NOMO-1 treated with DMSO at 0.1 percent for 48 hours (cell line): ENCODE data around the gene TBX4.

Experiments used
- DNase-seq: peaks from one replicate; lab custom pipeline; 2025; ENCODE audit not compliant: unreplicated experiment; lab: John Stamatoyannopoulos, UW

TBX4 gene

DNA sequence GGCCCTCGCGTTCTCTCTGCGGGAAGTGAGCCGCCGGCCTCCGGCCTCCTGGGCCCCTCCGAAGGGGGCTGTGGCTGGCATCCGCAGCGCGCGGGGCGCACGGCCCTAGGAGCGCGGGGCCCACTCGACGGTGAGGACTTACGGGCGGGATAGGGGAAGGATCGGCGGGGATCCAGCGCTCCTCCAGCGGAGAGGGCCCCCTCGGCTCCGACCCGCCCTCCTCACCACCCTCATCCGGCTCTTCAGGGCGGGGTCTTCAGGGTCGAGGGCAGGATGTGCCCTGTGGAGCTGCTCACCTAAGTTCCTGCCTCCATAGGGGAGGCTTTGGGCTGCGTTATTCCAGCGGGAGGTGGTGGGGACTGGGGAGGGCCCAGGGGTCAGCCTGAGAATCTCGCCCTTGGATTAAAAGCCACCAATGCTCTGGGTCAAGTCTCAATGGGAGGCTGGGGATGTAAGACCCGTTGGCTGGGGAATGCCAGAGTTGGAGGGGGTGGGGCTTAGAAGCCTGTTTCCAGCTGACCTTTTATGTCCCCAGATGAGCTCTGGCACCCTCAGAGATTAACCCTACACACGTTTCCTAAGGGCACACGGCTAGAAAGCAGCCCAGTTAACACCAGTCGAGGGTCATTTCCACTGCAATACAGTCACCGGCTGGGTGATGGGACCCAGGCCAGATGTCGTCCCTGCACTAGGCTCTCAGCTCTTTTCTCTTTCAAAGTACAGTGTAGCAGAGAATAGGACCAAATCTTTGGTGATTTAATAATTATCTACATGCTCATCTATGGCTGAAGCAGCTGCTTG lies 39.2 kb upstream of the TBX4 start:
- DNase-seq = no peak

DNA sequence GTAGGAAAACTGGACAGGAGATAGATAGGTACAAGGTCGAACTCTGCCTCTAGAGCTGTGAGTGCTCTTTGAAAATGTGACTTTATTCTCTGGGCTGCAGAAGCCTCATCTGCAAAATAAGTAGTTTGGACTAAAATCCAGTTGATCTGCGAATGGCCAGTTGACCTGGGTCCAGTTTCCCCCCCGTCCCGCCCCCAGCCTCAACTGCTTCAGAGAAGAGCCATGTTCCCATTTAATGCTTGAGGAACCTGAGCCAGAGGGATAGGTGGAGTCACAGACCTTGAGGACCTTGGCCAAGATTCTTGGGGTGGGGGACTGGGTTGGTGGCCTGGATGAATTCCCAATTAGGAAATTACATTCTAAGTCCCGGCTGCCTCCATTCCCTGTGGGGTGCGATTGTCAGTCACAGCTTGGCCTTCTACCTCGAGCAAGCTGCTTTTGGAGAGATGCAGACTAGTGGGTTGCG lies 38.5 kb upstream of the TBX4 start:
- DNase-seq = no peak

DNA sequence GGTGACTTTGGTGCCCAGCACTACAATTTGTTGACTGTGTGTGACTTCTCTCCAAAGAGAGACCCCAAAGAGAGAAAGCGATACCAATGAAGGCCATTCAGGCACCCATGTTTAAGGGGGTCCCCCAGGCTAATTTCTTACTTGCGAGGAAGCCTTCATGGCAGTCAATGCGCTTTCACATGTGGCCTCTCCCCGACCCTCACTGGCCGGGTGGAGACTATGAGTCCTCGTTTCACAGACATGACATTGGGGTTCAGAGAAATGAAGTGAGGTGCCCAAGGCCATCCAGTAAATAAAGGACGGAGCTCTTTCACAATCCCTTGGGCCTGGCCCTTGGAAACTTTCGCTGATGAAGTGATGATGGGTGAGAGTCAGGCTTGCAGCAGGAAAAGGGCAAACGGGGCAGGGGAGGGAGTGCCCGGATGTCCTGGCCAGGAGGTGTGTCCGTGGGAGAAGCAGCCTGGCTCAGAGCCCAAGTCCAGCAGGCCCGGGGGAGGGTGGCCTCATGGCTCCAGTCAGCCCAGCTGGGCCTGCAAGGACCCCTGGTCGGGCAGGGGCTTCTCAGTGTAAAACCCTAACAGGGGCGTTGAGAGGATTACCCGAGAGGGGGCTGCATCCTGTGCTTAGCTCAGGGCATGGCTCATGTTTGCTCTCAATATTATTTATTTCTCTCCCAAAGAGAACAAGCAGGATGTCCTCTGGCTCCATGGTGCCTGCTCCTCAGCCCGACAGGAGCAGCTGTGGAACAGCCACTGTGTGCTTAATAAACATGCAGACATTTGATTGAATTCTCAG lies 37.9 kb upstream of the TBX4 start:
- no peak for DNase-seq

DNA sequence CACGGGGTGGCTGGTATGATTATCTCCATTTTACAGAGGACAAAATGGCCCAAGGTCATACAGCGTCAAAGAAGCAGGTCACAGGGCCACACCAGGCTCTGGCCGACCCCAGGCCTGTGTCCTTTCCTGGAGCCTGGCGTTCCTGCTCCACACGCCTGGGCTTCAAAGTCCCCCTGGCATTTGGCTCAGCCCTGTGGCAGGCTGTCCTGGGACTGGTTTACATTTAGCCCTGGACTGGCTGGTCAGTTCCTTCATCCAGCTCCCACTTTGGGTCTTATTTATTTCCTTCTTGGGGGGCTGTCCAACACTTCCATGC lies 37.3 kb upstream of the TBX4 start:
- DNase-seq = no peak

DNA sequence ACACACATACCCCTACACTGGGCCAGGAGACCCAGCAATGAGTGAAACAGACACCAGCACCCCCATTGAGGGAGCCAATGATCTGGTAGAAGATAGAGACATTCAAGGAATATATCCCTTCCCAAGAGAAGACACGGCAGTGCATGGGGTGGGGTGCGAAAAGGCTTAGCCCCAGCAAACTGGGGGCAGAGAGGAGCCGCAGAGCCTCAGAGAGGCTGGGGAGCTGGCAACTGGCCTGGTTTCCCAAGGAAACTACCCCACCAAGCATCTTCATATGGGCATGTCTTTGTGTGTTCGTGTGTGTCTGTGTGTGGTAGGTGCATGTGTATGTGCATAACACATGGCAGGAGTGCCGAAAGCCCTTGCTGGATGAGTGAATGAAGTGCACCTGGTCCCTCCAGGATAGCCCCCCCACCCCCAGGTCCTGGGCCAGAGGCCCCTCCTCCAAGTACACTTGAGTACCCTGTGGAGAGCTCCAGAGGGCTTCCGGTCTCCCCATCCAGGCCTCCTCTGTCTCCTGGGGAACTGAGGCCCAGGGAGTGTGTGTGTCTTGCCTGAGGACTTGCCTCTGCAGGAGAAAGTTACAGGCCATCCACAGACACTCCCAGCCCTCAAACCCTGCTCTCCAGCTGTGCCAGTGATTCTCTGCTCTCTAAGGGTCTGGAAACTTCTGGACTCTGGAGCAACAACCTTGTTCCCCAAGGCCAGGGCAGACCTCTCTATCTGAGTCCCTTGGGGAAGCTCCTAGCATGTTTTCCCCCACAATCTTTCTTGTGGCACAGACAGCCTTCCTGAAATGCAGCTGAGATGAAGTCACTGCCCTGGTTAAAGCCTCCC lies 36.6 kb upstream of the TBX4 start:
- no peak for DNase-seq

DNA sequence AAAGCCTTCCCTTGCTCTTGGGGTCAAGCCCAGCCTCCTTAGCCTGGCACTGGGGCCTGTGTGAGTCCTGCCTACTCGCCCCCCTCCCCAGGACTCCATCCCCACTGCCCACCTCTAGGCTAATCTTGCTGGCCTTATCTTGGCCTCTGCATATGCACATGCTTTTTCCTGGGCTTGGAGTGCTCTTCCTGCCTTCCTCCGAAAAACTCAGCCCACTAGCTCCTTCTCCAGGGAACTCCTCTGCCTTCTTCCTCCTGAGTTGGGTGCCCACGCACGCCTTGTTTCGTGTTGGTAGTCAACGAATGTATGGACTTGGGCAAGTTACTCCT lies 36.0 kb upstream of the TBX4 start:
- no peak for DNase-seq

DNA sequence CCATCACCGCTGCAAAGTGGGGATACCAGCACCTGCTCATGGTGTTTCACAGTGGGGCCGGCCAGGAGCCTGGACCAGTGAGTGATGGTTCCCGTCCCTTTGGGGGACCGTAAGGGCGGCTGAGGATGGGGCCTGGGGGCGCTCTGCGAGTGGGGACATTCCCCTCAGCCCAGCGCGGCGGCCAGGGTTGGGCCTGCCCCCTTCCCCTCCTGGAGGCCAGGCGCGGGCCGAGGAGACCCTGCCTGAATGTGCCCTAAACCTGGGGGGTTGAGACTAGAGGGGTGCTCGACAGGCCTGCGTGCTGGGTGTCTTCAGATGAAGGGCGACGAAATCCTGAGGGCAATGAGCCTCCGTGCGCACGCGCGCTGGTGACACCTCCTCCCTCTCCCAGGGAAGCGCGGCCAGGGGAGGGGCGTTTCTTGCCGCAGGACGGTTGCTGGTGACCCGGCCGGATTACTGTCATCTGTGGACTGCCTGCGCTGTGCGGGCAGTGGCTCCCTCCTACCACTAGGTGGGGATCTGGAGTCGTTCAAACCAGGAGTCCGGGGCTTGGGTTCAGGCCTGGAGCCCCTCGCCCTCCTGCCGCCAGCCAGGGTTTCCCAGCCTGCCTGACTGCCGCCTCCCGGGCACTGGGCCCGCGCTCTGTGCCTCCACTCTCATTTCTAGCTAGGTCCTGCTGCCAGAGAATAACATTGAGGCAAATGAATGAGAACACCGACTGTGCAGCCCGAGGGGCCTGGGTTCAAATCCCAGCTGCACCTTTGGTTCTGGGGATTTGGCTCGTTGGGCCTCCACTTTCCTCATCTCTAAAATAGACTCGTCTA lies 35.5 kb upstream of the TBX4 start:
- peak; percentile 65 for DNase-seq

DNA sequence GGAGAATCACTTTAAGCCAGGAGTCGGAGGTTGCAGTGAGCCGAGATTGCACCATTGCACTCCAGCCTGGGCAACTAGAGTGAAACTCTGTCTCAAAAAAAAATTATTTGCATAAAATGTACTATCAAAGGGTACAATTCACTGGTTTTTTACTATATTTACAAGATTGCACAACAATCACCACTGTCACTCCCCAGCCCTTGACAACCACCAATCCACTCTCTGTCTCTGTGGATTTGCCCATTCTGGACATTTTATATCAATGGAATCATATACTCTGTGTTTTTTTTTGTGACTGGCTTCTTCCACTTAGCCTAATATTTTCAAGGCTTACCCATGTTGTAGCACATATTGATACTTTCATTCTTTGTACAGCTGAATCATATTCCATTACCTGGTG lies 33.8 kb upstream of the TBX4 start:
- no peak for DNase-seq

DNA sequence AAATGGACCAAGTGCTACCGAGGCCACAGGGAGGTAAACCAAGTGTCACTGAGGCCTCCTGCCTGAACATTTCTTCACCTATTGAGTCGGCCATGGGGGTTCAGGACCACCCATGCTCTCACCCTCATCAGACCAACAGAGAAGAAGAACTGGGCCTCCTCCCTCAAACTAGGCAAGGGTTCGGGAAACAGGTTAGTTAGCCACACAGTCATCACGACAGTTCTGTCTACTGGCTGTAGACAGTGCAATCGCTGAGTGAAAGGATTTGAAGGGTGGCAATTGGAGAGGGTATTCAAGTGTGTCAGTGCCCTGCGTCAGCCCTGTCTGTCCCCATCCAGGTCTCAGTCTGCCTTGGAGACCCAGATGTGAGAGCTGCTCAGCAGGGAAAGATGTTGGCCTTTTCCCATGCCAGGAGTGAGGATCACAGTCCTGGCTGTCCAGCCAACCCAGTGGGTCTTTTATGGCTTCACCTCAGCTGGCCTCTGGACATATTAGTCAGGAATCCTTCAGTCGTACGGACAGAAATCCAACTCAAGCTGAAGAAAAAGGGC lies 32.7 kb upstream of the TBX4 start:
- DNase-seq = no peak

DNA sequence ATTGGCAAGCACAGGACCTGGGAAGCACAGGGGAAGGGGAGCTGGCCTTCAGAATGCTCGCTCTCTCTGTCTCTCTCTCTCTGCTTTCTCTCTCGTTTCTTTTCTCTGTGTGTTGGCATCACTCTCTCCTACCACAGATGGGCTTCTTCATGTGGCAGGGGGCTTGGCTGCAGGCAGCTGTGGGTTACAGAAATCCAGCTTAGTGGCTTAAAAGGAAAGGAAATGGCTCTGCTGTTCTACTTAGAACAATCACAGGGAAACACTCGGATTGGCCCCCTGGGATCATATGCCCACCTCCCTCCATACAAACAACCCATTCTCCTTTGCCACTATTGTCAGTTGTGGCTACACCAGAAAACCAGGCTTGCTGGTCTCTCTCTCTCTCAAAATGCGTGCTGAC lies 32.2 kb upstream of the TBX4 start:
- no peak for DNase-seq

DNA sequence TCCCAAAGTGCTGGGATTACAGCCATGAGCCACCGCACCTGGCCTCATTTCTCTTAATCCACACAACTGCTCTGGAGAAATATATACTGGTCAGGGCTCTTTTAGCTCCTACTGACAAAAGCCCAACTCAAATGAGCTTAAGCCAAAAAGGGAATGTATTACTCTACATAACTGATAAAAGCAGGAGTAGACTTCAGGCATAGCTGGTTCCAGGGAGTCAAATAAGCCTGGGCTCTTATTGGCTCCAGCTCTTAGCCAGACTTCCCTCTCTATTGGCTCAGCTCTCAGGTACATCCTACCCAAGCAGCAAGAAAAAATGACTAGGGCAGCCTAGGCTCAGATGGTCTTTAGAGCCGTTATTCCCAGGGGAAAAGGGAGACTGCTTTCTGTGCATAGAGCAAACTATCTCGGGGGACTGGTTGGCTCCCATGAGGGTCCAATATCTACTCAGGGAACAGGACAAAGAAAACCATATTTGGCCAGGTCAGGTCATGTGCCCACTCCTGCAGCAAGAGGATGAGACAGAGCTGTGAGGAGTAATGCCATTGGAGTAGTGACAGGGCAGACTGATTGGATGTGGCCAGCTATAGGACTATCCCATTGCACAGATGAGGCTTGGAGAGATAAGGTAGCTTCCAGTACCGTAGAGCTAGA lies 31.4 kb upstream of the TBX4 start:
- DNase-seq = no peak

DNA sequence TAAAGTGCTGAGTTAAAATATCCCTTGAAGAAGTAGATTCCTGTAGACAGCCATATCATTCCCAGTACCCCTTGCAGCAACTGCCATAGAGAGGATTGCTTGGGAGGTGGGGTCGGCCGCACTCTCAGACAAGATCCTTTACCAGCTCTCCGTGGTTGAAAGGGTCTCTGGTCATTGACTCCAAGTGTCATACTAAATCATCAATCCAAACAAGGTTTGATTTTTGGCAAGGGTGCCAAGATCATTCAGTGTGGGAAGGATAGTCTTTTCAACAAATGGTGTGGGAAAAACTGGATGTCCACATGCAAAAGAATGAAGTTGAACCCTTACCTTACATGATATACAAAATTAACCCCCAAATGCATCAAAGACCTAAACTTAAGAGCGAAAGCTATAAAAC lies 30.8 kb upstream of the TBX4 start:
- no peak for DNase-seq

DNA sequence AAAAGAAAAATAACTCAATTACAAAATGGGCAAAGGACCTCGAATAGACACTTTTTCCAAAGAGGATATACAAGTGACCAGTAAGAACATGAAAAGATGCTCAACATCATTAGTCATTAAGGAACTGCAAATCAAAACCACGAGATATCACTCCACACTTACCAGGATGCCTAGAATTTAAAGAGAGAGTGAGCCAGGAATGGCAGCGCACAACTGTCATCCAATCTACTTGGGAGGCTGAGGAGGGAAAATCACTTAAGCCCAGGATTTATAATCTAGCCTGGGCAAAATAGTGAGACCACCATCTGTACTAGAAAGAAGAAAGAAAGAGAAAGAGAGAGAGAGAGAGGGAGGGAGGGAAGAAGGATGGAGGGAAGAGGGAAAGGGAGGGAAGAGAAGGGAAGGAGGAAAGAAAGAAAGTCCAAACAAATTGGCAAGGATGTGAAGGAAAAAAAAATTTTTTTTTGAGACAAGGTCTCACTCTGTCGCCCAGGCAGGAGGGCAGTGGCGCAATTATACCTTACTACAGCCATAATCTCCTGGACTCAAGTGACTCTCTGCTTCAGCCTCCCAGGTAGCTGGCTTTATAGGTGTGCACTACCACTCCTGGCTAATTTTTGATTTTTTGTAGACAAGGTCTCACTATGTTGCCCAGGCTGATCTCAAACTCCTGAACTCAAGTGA lies 30.0 kb upstream of the TBX4 start:
- DNase-seq = no peak

DNA sequence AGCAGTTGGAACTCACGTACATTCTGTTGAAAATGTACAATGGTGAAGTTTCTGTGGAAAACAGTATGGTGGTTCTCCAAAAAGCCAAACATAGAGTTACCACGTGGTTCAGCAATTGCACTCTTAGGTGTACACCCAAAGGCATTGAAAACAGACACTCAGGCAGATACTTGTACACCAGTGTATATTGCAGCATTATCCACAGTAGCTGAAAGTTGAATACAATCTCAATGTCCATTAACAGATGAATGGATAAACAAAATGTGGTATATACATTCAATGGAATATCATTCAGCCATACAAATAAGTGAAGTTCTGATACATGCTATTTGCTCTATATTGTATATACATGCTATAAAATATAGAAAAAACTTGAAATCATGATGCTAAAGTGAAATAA lies 29.4 kb upstream of the TBX4 start:
- no peak for DNase-seq

DNA sequence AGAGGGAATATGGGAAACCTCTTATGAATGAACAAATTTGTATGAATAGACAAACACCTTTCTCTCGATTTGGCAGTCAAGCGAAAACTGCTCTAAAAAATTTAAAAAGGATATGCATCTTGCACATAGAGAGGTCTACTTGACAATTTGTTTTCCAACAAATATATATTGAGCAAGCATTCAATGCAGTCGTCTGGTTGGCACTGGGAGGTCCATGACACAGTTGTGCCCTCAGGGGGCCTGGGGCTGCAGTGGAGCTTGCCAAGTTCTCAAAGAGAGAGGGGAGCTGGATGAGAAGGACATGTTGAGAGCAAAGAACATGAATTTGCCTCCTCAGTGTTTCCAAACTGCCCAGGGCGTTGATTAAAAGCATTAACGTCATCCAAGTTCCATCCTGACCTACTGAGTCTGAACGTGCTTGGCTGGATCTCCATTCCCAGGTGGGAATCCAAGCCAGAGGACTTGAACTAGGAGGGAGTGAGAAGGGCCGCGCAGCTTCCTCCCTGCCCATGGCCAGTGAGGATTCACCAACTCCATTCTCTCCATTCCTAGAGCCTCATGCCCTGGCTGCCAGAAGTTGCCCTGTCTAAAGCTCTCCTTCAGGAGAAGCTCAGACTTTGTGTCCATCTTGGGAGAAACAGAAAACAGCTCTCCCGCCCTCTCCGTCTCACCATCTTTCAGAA lies 28.1 kb upstream of the TBX4 start:
- DNase-seq = no peak

DNA sequence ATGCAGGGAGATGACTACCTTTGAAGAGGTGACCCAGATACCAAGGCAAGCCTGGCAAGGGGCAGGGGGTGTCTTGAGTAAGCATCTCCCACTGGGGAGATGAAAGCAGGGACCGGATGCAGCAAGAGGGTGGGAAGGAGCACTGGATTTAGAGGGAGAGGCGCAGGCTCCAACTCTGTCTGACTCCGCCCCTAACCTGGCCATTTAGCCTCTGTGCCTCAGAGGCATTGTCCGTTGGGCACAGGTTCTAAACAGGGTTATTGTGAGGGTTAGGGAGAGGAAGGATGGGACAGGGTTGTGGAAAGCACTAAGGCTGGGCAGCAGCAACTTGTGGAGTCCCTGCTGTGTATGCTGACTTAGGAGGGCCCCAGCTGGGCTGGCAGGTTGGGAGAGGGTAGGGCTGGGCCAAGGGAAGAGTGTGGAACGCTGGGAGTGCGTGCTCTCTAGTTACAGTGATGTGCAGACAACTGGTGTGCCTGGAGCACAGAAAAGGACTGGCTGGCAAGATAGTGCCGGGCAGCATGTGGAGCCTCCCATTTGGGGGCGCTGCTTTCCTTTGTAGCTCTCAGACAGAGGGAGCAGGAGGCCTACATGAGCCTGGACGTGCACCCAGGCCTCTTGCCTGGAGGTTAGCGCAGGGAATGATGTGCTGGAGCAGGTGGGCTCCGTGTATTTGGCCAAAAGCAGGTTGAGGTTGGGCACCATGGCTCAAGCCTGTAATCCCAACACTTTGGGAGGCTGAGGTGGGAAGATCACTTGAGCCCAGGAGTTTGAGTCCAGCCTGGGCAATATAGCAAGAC lies 26.3 kb upstream of the TBX4 start:
- no peak for DNase-seq

DNA sequence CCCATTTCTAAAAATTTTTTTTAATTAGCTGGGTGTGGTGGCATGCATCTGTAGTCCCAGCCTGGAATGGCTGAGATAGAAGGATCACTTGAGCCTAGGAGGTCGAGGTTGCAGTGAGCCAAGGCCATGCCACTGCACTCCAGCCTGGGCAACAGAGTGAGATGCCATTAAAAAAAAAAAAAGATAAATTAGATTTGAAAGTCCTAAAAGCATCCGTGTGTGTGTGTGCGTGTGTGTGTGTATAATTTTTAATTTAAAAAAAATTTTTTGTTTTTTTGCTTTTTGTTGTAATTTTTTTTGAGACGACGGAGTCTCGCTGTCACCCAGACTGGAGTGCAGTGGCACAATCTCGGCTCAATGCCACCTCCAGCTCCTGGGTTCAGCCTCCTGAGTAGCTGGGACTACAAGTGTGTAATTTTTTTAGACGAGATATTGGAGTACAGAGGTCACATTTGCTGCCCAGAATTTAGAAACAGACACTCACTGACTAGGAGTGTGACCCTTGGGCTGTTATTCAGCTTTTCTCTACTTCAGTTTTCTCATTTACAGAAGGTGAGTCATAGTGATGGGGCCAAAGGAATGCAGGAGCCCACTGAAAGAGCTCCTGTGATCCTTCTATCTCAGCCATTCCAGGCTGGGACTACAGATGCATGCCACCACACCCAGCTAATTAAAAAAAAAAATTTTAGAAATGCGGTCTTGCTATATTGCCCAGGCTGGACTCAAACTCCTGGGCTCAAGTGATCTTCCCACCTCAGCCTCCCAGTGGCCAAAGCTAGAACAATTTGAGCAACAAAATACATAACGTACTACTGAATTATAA lies 25.5 kb upstream of the TBX4 start:
- DNase-seq = no peak
